Measurements from ENCODE around the gene NDRG4.

The NDRG4 gene

DNA sequence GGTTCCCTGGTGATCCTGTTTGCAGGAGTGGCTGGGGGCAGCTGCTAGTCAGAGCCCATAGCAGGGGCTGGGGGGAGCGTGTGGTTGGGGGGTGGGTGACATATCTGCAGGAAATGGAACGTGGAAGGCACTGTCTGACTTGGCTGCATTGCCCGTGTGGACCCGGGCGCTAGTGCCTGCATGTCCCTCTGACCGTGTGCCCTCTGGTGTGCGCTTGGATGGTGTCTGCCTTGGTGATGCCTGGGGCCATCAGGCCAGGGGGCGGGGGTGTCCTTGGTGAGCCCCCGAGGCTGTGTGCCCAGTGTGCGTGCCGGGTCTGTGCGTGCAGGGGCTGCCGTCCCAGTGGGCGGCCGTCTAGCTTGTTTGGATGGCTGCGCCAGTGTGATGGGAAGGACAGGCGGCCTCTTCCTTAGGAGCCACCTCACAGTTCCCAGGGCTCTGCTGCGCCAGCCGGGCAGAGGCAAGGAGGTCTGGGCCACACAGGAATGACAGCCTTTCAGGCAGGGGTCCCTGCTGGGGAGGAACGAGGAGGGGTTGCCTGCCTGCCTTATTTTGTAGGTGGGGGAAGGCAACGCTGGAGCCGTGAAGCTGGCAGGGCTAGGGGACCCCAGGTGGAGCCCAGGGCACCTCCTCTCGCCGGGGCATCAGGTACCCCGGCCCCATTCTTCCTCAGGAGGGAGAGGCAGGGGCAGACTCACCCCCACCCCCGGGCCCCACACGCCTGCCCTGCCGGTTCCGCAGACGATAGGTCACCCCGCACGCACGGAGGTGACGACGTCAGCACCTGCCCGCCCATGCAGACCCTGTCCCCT, 693 bp downstream of the NDRG4 start:
- TF ChIP-seq, protein P1, sequence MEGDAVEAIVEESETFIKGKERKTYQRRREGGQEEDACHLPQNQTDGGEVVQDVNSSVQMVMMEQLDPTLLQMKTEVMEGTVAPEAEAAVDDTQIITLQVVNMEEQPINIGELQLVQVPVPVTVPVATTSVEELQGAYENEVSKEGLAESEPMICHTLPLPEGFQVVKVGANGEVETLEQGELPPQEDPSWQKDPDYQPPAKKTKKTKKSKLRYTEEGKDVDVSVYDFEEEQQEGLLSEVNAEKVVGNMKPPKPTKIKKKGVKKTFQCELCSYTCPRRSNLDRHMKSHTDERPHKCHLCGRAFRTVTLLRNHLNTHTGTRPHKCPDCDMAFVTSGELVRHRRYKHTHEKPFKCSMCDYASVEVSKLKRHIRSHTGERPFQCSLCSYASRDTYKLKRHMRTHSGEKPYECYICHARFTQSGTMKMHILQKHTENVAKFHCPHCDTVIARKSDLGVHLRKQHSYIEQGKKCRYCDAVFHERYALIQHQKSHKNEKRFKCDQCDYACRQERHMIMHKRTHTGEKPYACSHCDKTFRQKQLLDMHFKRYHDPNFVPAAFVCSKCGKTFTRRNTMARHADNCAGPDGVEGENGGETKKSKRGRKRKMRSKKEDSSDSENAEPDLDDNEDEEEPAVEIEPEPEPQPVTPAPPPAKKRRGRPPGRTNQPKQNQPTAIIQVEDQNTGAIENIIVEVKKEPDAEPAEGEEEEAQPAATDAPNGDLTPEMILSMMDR (IDR thresholded peaks at IDR 0.05): no peak
- H3K27ac ChIP-seq: no peak overlapping the region
- peak; percentile 65 for DNase-seq (ENCODE audit: low spot score)
- peak overlapping the region; percentile 61 for H3K4me3 ChIP-seq

- no peak for DNase-seq (ENCODE audit: low spot score)
- H3K4me3 ChIP-seq: peak overlapping the region; percentile 61
- H3K27ac ChIP-seq: no peak overlapping the region
- TF ChIP-seq, protein P1 (IDR thresholded peaks at IDR 0.05): no peak
Measured at GRCh38 chr16:58501242-58502131, 1.5 kb downstream of the NDRG4 start.

- H3K27ac ChIP-seq: no peak overlapping the region
- TF ChIP-seq, protein P1 (IDR thresholded peaks at IDR 0.05): no peak
Measured at GRCh38 chr16:58502217-58502921, 2.4 kb downstream of the NDRG4 start.

GRCh38 chr16:58503166-58503862, 3.4 kb downstream of the NDRG4 start:
- H3K4me3 ChIP-seq: no peak overlapping the region
- DNase-seq (ENCODE audit: low spot score): no peak
- TF ChIP-seq, protein P1 (IDR thresholded peaks at IDR 0.05): no peak
- no peak overlapping the region for H3K27ac ChIP-seq

More at GRCh38 chr16:58502217-58502921, 2.4 kb downstream of the NDRG4 start:
- H3K4me3 ChIP-seq: no peak overlapping the region
- no peak for DNase-seq (ENCODE audit: low spot score)

DNA sequence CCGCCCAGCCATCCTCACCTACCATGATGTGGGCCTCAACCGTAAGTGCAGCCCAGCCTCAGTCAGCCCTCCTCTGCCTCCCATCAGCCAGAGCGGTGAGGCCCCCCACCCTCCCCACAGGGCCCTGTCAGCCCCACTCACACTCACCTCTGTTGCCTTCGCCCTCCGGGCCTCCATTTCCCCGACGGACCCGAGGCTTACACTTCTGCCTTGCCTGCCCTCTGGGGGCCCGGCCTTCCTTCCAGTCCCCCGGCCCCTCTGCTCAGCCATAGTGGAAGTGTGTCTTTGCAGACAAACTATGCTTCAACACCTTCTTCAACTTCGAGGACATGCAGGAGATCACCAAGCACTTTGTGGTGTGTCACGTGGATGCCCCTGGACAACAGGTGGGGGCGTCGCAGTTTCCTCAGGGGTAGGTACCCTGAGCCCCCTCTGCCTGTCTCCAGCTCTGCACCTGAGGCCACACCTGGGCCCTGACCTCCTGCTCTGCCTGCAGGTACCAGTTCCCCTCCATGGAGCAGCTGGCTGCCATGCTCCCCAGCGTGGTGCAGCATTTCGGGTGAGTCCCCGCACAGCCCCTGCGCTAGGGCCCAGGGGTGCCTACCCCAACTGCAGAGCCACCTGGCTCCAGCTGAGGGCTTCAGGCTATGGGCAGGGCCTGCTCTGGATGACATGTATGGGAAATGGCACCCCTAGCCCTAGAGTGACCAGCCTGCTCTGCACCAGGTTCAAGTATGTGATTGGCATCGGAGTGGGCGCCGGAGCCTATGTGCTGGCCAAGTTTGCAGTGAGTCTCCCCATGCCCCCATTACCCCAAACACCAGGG, 4.1 kb downstream of the NDRG4 start:
- DNase-seq (ENCODE audit: low spot score): peak; percentile 67
- TF ChIP-seq, protein P1 (IDR thresholded peaks at IDR 0.05): no peak
- Histone ChIP-seq H3K27ac (no peak overlapping the region), H3K4me3 (no peak overlapping the region)

Data from coronary artery (tissue), 2 donors.